HFF-Myc (cell line): Measurements from ENCODE around the gene KCNK6.

Experiments used
- DNase-seq: peaks from one replicate; pipeline ENCODE4 v3.0.0-alpha.2; 2011; ENCODE audit warnings: low read depth; ENCODE audit errors: extremely low read depth
- H3K4me3 ChIP-seq: replicated peaks from 2 replicates; pipeline ENCODE4 v1.5.1; 2011; ENCODE audit warnings: low read depth, mild to moderate bottlenecking, control low read depth, low read length
- TF ChIP-seq, protein P1 (sequence below): IDR thresholded peaks from 2 replicates; pipeline ENCODE4 v1.5.1; 2012; ENCODE audit warnings: mild to moderate bottlenecking, low read depth, low read length, control low read depth; ENCODE audit errors: missing control alignments

The KCNK6 gene

GRCh38 chr19:38307076-38307475 lies 12.6 kb upstream of the KCNK6 start:
- no peak overlapping the region for H3K4me3 ChIP-seq
- TF ChIP-seq, protein P1, sequence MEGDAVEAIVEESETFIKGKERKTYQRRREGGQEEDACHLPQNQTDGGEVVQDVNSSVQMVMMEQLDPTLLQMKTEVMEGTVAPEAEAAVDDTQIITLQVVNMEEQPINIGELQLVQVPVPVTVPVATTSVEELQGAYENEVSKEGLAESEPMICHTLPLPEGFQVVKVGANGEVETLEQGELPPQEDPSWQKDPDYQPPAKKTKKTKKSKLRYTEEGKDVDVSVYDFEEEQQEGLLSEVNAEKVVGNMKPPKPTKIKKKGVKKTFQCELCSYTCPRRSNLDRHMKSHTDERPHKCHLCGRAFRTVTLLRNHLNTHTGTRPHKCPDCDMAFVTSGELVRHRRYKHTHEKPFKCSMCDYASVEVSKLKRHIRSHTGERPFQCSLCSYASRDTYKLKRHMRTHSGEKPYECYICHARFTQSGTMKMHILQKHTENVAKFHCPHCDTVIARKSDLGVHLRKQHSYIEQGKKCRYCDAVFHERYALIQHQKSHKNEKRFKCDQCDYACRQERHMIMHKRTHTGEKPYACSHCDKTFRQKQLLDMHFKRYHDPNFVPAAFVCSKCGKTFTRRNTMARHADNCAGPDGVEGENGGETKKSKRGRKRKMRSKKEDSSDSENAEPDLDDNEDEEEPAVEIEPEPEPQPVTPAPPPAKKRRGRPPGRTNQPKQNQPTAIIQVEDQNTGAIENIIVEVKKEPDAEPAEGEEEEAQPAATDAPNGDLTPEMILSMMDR: no peak
- no peak for DNase-seq

- TF ChIP-seq, protein P1: no peak
- DNase-seq: no peak
- no peak overlapping the region for H3K4me3 ChIP-seq
These were observed 12.0 kb upstream of the KCNK6 start for GRCh38 chr19:38307597-38307996.

DNA sequence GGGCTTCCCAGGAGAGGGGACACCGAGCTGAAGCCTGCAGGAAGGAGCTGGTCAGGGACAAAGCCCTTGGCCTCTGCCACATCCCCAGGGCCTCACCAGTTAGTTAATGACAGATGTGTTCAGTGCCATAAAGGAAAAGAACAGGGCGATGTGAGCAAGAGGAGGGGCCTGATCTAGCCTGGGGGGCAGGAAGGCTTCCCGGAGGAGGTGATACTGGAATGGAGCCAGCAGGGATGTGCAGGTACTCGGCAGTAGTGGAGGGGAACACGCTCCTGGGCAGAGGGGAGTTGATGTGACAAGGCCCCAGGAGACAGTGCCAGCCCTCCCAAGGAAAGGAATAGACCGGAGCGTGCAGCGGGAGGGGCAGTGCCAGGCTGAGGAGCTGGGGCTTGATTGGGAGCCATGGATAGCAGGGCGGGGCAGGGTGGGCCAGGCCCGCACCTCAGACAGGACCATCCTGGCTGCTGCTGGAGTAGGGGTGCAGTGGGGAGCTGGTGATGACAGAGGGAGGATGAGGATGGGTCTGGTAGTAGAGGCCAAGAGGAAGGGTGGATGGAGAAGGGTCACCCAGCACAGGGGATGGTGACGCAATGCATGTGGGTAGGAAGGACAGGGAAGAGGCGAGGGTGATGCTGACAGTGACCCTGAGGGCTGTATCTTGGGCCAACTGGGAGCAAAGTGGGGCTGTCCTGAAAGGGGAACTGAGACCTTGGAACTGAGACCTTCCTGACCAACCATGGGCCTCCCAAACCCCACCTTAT lies 11.5 kb upstream of the KCNK6 start:
- H3K4me3 ChIP-seq: no peak overlapping the region
- TF ChIP-seq, protein P1: no peak
- DNase-seq: no peak

- no peak for DNase-seq
- TF ChIP-seq, protein P1: no peak
- H3K4me3 ChIP-seq: no peak overlapping the region
These were observed 10.6 kb upstream of the KCNK6 start for GRCh38 chr19:38308926-38309614.

- no peak for DNase-seq
- TF ChIP-seq, protein P1: no peak
- no peak overlapping the region for H3K4me3 ChIP-seq
These were observed 9.9 kb upstream of the KCNK6 start for GRCh38 chr19:38309615-38310278.

GRCh38 chr19:38310279-38310670 lies 9.4 kb upstream of the KCNK6 start:
- DNase-seq: no peak
- TF ChIP-seq, protein P1: no peak

More at GRCh38 chr19:38310279-38310670, 9.4 kb upstream of the KCNK6 start:
- no peak overlapping the region for H3K4me3 ChIP-seq
